Activated effector memory CD4-positive, alpha-beta T cell treated with anti-CD3 and anti-CD28 coated beads, Interleukin-2, amount 50 U/mL, for 16 hours (primary cell): ENCODE measurements around the gene PTPRU.
A peak's percentile ranks its signal among the peaks of the same experiment; 100 is the strongest.
"Not testable (repeated sequence)": the region's sequence is repeated elsewhere in the genome, so short reads cannot be mapped to it uniquely, and the experiment has no call there.

ENCODE experiments used
- DNase-seq: peaks from one replicate; pipeline ENCODE4 v3.0.0-alpha.2; 2020

Gene PTPRU

DNA sequence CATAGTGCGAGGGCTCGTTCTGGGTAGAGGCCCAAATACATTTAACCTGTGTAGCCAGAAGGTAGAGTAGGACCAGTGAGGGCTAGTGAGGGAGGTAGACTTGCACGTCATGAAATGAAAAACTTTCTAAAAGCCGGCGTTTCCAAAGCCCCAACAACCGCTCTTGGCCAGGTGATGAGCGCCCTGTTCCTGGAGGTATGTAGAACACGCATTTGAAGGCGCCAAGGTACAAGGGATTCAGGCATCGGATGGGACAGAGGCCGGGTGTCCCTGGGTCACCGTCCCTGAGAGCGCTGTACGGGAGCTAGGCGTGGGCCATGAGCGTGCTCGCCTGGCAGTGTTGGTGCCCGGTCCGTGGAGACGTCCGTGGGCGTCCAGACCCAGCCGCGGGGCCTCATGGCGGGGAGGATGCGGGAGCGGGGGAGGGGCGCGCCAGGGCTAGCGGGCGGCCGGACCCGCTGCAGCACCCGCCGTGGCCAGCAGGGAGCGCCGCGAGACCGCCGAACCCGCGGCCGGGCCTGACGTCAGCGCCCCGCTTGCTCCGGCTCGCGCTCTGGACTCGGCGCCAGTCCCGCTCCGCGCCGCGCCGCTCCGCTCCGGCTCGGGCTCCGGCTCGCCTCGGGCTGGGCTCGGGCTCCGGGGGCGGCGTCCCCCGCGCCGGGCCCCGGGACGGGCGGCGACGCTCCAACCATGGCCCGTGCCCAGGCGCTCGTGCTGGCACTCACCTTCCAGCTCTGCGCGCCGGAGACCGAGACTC, at the start of gene PTPRU:
PTPRU (plus strand) TSS at position 568 of the 757 bp plus-strand sequence; CDS start at position 691, 123 bp downstream.
- DNase-seq: peak; percentile 93

DNA sequence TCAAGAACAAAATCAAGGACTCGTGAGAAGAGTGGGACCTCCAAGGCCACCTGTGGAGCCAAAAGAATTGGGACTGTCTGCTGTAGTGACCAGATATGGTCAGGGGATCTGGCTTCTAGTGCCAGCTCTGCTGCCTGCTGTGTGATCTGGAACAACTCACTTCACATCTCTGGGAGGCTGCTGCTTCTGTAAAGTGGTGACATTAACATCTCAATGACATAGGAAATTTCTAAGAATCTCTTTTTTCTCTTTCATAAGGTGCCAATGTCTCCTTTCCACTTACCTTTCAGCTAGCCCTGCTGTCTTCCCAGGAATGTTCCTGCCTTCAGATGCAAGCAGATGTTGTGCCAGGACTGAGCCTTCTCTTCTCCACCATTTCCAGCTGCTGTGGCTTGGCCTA, 49.6 kb upstream of the PTPRU start:
- DNase-seq: no peak

DNA sequence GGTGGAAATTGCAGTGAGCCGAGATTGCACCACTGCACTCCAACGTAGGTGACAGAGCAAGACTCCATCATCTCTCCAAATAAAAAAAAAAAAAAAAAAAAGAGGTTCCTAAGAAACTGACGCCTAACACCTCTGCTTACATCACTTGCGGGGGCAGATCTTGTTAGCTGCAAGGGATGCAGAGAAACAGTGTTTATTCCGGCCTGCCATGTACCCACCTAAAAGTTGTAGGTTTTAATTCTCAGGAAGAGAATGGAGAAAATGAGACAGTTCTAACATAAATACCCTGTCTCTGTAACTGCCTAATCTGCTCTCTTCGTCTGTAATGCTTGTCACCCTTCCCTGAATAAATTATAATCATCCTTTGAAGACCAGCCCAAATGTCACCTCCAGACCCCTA, 45.6 kb upstream of the PTPRU start:
- no peak for DNase-seq

DNA sequence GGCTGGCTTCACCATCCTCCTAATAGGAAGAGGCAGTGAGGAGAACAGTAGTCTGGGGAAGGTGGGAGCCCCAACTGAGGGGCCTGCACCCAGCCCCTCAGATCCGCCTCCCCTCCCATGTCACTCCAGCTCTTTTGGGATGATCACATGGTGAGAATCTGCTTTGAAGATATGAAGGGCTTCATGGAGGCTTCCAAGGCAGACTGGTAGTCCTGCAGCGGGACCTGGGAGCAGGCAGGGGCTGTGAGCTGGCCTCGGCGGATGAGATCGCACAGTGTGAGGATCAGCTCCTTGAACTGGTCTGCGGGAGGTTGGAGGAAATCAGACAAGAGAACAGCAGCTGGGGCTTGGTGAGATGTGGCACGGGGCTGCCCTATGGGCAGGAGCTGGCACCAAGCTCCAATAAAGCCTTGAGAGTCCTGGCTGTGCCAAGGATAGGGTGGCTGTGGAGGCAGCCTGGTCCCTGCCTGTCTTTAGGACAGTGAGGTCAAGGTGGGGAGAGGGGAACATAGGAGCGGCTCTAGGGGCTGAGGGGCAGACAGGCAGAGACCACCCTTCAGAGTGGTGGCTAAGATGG, 42.4 kb upstream of the PTPRU start:
- peak; percentile 41 for DNase-seq

DNA sequence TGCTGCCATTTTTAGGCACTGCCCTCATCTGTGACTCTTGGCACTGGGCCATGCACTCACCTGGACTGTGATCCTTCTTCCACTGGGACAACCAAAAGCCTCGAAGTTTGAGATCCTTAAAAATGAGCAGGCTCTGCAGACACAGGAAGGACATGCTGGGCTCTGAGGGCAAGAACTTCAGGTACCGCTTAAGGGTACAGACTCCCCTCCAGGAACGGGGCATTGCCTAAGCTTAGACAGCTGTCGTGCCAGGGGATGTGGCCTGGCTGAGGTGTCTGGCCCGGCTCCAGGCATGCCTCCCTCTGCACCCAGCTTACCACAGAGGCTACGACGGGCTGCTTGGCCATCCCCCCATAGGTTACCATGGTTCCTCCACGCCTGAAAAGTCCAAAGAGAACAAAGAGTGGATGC, 40.4 kb upstream of the PTPRU start:
- peak; percentile 53 for DNase-seq

DNA sequence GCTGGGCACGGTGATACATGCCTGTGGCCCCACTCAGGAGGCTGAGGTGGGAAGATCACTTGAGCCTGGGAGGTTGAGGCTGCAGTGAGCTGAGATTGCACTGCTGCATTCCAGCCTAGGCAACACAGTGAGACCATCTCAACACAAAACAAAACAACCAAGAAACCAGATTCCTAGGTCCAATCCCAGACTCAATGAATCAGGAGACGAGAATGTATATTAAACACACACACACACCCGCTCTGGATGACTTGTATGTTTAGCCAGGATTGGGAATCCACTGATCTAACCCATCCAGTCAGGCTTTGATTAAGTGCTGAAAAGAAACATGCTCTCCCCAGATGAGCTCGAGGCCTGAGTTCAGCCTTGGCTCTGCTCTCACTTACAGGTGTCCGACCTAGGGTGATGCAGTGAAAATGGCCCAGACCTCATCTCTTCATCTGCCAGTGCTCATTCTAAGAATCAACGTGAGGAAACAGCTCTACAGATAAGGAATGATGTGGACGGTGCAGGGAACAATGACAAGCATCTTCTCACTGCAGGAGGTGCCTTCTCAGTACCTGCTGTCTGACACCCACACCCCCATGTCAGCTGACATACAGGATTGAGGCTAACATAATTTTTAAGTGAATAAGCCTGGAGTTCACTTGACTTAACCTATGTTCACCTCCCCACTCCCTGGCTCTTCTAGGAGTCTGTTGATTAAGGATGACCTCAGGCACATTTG, 39.3 kb upstream of the PTPRU start:
- DNase-seq: no peak

DNA sequence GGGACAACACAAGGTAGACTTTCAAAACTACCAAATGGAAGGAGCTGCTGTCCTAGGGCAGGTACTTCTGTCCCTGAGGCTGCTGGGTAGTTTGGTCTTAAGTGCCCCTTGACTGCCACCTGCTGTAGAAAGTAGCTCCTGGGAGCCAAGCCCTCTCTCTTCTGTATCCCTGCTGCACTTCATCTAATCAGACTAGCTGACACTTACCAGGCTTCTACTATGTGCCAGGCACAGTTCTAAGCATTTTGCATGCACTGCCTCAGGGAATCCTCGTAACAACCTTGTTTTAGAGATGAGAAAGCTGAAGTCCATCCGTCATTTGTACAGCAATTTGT, 38.8 kb upstream of the PTPRU start:
- peak; percentile 66 for DNase-seq

DNA sequence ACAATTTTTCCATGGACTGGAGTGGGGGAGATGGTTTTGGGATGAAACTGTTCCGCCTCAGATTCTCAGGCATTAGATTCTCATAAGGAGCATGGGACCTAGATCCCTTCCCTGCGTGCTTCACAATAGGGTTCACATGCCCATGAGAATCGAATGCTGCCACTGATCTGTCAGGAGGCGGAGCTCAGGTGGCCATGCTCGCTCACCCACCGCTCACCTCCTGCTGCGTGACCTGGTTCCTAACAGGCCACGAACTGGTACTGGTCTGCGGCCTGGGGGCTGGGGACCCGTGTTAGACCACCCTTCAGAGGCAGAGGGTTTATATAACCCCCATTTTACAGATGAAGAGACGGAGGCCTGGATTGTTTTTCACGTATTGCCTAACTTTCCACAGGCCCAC, 38.3 kb upstream of the PTPRU start:
- DNase-seq: no peak

DNA sequence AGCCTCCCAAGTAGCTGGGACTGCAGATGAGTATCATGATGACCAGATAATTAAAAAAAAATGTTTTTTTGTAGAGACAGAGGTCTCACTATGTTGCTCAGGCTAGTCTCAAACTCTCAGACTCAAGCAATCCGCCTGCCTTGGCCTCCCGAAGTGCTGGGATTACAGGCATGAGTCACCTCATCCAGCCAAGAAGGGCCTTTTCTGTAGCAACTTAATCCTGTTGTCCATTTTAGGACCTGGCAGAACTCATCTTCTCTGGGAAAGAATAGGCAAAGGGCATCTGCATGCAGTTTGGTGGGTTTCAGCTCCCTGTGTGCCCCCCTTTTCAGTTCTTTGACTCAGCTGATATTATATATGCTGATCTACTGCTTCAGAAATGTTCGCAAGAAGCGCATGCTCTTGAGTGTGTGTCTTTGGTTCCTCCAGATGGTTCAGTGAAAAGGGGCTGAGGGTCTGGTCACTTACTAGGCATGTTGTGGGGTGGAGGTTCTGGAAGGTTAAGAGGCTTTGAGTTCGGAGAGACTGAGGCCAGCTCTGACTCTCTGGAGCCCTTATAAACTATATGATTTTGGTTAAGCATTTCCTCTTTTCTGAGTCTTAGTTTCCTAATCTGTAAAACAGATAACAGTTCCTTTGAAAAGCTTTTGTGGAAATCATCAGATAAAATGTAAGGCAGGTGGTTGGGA, 35.3 kb upstream of the PTPRU start:
- DNase-seq: no peak

DNA sequence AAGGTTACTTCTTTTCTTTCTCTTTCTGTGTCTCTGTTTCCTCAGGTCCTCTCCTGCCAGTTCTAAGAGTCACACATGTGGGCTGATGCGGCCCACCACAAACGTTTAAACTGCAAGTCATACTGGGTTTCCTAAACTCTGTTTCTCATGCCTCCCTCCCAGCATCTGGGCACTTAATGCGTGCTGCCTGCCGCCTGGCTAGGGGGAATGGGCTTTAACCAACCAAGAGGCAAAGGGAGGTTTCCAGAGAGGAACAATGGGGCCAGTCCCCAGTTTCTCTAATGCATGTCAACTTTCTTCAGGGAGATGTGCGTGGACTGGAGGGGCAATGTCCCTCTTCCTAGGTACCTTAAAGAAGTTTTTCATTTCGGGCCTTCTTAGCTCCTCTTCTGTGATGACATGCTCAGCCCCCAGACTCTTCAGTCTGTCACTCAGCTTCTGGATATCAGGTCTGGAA, 34.7 kb upstream of the PTPRU start:
- DNase-seq: no peak

DNA sequence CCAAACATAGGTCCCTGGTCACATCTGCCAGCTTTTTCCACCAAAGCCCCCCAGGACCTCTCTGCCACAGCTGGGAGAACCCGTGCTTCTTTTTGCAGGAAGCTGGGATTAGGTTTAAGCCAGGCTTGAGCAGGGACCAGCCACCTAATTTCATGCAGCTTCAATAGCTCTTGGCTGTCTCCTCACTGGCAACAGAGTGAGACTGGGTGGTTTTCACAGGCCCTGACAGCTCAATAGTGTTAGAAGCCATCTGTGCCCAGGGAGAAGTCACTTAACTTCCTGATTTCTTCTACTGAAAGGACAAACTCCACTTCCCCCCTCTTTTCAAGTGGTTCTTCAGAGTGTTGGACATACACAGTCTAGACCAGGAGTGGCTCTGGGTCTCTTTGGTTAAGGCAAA, 34.3 kb upstream of the PTPRU start:
- no peak for DNase-seq

DNA sequence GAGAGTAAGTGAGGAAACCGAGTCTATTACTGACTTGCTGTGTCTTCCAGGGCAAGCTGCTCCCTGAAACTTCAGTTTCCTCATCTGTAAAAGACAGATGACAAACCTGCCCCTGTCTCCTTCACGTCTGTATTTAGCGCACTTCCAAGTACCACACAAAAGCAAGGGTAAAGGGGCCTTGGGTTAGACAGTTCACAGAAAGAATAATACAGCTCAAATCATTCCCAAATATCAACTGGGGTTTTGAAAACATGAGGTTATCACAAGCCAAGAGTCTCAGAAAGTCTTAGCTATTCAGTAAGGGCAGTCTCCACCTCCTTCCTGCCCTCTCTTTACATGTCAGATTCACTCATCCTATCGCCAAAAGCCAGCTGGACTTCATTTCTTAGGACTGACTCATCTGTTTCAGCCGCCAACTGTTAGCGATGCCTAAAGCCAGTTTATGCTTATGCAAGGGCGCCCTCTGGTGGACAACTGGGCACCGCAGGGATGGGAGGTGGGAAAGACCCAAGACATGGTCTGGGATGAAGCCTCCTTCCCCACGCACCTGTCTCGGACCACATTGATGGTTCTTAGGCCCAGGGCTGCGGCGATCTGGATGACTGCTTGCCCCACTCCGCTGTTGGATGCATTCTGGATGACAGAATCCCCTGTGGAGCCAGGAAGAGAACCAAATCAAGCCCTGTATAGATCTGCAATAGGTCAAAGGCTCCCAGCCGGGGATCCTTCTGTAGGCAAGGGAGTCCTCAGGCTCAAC, 33.6 kb upstream of the PTPRU start:
- peak; percentile 97 for DNase-seq

DNA sequence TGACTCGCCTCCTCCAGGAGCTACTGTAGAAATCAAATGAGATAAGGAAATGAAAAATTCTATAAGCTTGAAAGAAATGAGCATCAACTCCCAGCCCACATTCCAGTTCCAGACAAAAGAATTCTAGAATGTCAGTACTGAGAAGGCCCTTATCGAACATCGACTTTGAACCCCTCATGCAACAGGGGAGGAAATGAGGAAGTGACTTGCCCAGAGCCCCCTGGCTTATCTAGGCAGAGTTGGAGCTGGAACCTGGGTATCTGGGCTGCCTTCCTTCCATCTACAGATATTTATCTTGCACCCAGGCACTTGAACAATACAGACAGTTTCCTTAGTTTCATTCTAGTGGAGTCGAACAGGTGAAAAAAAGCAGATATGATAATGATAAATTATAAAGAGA, 27.9 kb upstream of the PTPRU start:
- no peak for DNase-seq

DNA sequence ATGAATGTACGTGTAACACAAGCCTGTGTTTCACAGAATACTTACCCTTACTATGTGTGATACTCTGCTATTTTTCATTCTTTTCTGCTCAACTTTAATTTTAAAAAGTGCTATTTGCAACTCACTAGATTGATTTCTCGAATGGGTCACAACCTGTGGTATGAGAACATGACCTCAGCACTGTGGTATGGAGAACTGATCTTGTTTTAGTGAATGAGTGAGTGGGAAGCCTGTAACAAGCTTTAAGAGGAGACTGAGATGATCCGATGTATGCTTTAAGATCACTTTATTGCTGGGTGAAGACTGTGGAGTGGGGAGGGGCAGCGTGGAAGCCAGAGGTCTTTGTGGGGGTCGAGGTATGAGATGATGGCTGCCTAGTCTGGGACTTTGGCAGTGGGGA, 27.1 kb upstream of the PTPRU start:
- DNase-seq: no peak

DNA sequence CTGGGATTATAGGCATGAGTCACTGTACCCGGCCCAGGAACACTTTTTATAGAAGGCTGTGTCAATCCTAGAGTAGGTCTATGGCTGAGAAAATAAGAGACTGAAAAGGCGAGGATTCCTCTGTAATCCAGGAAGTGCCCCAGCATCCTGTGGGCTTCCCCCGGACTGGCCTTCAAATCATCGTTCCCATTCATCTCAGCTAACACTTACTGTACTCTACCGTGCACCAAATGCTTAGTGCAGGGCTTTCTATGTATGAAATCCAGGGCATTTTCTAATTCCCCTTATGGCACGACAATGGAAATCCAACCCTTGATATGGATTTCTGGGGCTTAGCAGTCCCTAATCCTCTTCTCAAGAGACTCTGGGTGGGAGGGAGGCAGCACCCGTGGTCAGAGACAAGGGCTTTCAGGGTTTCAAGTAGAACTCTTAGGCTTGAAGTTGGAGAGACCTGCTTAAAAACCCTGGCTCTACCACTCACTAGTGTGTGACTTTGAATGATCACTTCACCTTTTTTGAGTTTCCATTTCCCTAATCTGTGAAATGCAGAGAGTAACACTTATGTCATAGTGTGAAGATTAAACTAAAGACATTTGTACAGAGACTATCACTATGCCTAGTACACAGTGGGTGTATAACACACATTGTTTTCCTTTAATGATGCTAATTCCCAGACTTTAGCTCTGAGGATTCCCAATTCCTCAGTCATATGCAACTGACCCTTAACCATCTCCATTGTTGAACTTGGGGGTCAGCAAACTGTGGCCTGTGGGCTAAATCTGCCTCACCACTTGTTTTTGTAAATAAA, 25.8 kb upstream of the PTPRU start:
- no peak for DNase-seq

DNA sequence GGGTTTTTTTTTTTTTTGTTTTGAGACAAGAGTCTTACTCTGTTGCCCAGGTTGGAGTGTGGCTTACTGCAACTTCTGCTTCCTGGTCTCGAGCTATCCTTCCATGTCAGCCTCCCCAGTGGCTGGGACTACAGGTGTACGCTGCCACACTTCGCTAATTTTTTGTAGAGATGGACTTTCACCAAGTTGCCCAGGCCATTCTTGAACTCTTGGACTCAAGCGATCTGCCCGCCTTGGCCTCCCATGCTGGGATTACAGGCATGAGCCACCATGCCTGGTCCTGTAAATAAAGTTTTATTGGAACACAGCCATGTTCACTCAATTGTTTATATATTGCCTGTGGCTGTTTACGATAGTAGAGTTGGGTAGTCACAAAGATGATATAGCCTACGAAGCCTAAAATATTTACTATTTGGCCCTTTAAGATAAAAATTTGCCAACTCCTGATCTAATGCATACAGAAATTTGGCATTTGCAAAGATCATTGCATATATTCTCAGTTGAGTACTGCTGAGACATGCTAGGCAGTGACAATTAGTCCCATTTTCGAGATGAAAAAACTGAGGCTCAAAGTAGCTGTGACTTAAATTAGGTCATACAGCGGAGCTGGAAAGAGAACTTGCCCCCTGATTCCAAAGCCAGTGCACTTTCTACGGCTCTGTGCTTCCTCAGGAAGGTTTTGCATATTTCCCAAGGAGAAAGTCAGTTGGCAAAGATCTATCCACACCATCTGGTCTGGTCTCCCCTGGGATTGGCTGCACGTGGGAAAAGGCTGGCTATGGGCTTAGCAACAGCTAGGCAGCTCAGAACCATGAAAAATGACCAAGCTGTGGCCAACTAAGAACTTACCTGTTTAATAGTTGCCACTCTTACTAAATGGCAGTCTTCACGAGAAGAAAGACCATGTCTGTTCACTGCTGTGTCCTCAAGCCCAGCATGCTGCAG, 25.0 kb upstream of the PTPRU start:
- DNase-seq: no peak

DNA sequence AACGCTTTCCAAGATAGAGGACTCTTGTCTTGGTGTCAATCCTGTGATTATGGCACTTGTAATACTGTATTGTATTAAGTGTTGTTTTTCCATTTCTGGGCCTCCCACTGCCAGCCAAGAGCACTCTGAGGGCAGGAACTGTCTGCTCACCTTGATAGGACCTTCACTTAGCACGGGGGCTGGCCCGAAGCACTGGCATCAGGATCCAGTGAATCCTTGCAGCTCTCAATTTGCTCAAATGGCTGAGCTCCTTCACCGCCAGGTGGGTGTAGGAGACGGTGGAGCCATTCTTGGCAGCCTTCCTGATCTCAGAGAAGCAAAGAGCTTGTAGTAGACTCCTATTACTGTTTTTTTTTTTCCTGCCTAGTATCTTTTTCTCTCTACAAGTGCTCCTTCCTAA, 23.3 kb upstream of the PTPRU start:
- no peak for DNase-seq

DNA sequence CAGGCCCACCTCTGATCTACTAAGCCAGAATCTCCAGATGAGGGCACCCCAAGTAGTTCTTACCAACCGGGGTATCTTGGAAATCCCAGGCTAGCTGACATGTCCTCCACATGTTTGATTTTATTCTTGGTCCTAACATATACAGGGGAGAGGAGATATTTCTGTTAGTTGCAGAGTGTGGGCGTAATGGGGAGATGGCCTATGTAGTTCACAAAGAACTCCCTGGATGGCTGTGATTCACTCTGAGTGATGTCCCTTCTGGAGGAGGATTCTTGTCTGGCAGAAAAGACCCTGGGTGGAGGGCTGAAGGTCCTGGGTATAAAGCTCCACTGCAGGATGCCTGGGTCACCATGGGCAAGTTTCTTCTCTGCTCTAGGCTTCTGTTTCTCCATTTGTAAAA, 18.7 kb upstream of the PTPRU start:
- DNase-seq: no peak

DNA sequence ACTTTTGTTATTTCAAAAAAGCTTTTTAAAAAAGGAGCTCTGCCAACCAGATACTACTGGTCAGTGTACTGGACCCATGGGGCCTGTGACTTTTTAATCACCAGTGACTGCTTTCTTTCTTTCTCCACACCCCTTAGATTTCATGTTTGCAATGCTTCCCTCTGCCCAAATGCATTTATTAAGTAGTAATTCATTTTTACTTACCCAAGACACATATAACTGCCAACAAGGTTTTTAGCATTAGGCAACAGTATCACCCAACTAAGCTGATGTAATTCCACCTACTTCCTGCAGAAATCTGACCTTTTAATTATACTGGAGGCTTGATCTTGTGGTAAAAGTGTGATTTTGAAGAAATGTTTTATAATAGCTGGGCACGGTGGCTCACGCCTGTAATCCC, 18.1 kb upstream of the PTPRU start:
- no peak for DNase-seq

DNA sequence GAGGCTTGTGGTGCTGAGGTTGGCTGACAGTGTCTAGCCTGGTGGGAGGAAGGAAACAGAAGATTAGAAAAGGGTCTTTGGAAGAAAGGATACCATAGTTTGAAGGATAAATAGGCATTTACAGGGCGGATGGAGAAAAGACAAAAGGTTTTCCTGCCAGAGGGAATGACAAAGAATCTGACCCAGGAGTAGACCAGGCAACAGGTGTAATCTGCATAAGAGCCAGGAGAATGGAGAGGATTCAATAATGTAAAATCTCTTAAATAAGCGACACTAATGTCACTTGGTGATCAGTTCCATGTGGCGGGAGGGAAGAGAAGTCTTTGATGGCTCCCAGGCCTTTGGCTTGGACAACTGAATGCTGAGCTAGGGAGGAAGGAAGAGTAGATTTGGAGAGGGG, 15.0 kb upstream of the PTPRU start:
- no peak for DNase-seq

DNA sequence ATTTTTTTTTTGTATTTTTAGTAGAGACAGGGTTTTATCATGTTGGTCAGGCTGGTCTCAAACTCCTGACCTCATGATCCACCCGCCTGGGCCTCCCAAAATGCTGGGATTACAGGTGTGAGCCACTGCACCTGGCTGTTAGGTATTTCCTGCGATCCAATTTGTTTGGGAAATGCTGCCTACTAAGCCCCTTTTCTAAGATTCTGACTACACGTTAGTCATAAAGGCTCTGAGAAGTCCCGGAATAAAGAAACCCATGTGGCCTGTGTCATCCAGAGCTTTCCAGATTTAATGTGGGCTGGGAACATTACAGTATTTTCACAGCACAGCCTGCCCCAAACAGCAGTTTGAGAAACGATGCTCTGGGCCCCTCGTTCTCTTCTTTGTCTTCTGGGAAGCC, 14.1 kb upstream of the PTPRU start:
- DNase-seq: not testable (repeated sequence)
